ENCODE results near the gene VNN1.
A peak's percentile ranks its signal among the peaks of the same experiment; 100 is the strongest.

VNN1 gene

GRCh38 chr6:132713352-132714134 lies at the start of gene VNN1:
VNN1 (minus strand) TSS chr6:132714055; CDS start chr6:132714035, 20 bp downstream.
- DNase-seq = no peak

- peak; percentile 30 for DNase-seq
Observed at GRCh38 chr6:132763269-132763668, 49.4 kb upstream of the VNN1 start.

GRCh38 chr6:132760256-132760655 lies 46.4 kb upstream of the VNN1 start:
- DNase-seq = no peak

GRCh38 chr6:132758689-132759088 lies 44.8 kb upstream of the VNN1 start:
- DNase-seq = no peak

- DNase-seq = no peak
Observed at GRCh38 chr6:132752255-132752654, 38.4 kb upstream of the VNN1 start.

GRCh38 chr6:132751828-132752227 lies 38.0 kb upstream of the VNN1 start:
- DNase-seq = no peak

- no peak for DNase-seq
Observed at GRCh38 chr6:132751306-132751705, 37.5 kb upstream of the VNN1 start.

- DNase-seq = no peak
Observed at GRCh38 chr6:132750455-132751248, 36.8 kb upstream of the VNN1 start.

- DNase-seq = no peak
Observed at GRCh38 chr6:132749111-132749510, 35.3 kb upstream of the VNN1 start.

GRCh38 chr6:132748446-132748845 lies 34.6 kb upstream of the VNN1 start:
- no peak for DNase-seq

GRCh38 chr6:132746048-132746447 lies 32.2 kb upstream of the VNN1 start:
- DNase-seq = no peak

- DNase-seq = no peak
Observed at GRCh38 chr6:132742495-132742894, 28.6 kb upstream of the VNN1 start.

GRCh38 chr6:132741281-132741680 lies 27.4 kb upstream of the VNN1 start:
- DNase-seq = no peak

- no peak for DNase-seq
Observed at GRCh38 chr6:132736239-132736638, 22.4 kb upstream of the VNN1 start.

GRCh38 chr6:132734694-132735236 lies 20.9 kb upstream of the VNN1 start:
- no peak for DNase-seq

- DNase-seq = no peak
Observed at GRCh38 chr6:132733814-132734213, 20.0 kb upstream of the VNN1 start.

- DNase-seq = no peak
Observed at GRCh38 chr6:132733283-132733682, 19.4 kb upstream of the VNN1 start.

GRCh38 chr6:132731086-132731485 lies 17.2 kb upstream of the VNN1 start:
- DNase-seq = no peak

GRCh38 chr6:132730560-132730959 lies 16.7 kb upstream of the VNN1 start:
- no peak for DNase-seq

- DNase-seq = no peak
Observed at GRCh38 chr6:132728616-132729015, 14.8 kb upstream of the VNN1 start.

GRCh38 chr6:132726608-132726975 lies 12.7 kb upstream of the VNN1 start:
- DNase-seq = no peak

- no peak for DNase-seq
Observed at GRCh38 chr6:132725947-132726607, 12.2 kb upstream of the VNN1 start.

- no peak for DNase-seq
Observed at GRCh38 chr6:132725471-132725870, 11.6 kb upstream of the VNN1 start.
